CD14-positive monocyte (primary cell): ENCODE results near the gene SHANK3. TPM values are rescaled to one million over a fixed set of nuclear protein-coding genes. Genes with fewer than 3 reads are reported as not detected.
A peak's percentile ranks its signal among the peaks of the same experiment; 100 is the strongest.

Experiments used
- DNase-seq, 3 donors: peaks; one replicate each; pipeline ENCODE4 v3.0.0-alpha.2; 2011 to 2022
- H2AFZ ChIP-seq: 2 replicates; pipeline ENCODE4 v1.6.0; 2012; ENCODE audit warnings: mild to moderate bottlenecking, low read depth, low read length, inconsistent platforms; ENCODE audit not compliant: insufficient read depth, poor library complexity, severe bottlenecking
- H3K27ac ChIP-seq, 2 donors: 1 replicate in 1 of 2; 2 replicates in 1 of 2; pipeline ENCODE4 v1.5.1; 2012 to 2013; ENCODE audit warnings: low read length in 2 of 2, control low read depth in 1 of 2, inconsistent platforms in 1 of 2, low read depth in 1 of 2, mild to moderate bottlenecking in 1 of 2
- H3K27me3 ChIP-seq, 2 donors: one replicate each; pipeline versions ENCODE4 v1.6.0 to v1.6.1; 2011 to 2013; ENCODE audit warnings: low read length in 2 of 2; ENCODE audit not compliant: control insufficient read depth in 2 of 2, insufficient read depth in 2 of 2
- H3K36me3 ChIP-seq, 2 donors: replicated peaks in 1 of 2; 1 replicate in 1 of 2; 2 replicates in 1 of 2; pipeline versions ENCODE4 v1.5.1 to v1.6.1; 2012 to 2013; ENCODE audit warnings: low read length in 2 of 2, control low read depth in 1 of 2, inconsistent platforms in 1 of 2, mild to moderate bottlenecking in 1 of 2; ENCODE audit not compliant: insufficient read depth in 2 of 2, control insufficient read depth in 1 of 2
- H3K4me1 ChIP-seq, 2 donors: 1 replicate in 1 of 2; 2 replicates in 1 of 2; pipeline versions ENCODE4 v1.5.1 to v1.6.1; 2012 to 2013; ENCODE audit warnings: low read length in 2 of 2, control low read depth in 1 of 2, inconsistent platforms in 1 of 2, mild to moderate bottlenecking in 1 of 2, moderate library complexity in 1 of 2; ENCODE audit not compliant: insufficient read depth in 2 of 2, control insufficient read depth in 1 of 2
- H3K4me2 ChIP-seq: replicated peaks from 2 replicates; pipeline ENCODE3; 2012; ENCODE audit warnings: low read length, moderate library complexity, mild to moderate bottlenecking; ENCODE audit not compliant: poor library complexity, severe bottlenecking; ENCODE audit errors: extremely low read depth
- H3K4me3 ChIP-seq, 3 experiments: fragments of 200-600 bp in 1 of 3; sonication (generic) in 1 of 3; replicated peaks in 1 of 3; 1 replicate in 2 of 3; 2 replicates in 1 of 3; pipeline ENCODE4 v1.5.1; 2011 to 2013; ENCODE audit warnings: low read length in 3 of 3, mild to moderate bottlenecking in 3 of 3, control low read depth in 2 of 3, low read depth in 2 of 3, inconsistent platforms in 1 of 3, moderate library complexity in 1 of 3
- H3K79me2 ChIP-seq: 2 replicates; pipeline ENCODE4 v1.6.0; 2012; ENCODE audit warnings: mild to moderate bottlenecking, control low read depth, inconsistent platforms, low read length, moderate library complexity; ENCODE audit not compliant: insufficient read depth
- H3K9ac ChIP-seq: 2 replicates; pipeline ENCODE4 v1.6.0; 2017; ENCODE audit warnings: low read length, mild to moderate bottlenecking; ENCODE audit not compliant: insufficient read depth, poor library complexity, severe bottlenecking
- H3K9me3 ChIP-seq, 2 donors: replicated peaks in 1 of 2; 1 replicate in 1 of 2; 2 replicates in 1 of 2; pipeline versions ENCODE4 v1.5.1 to v1.6.1; 2012 to 2013; ENCODE audit warnings: low read length in 2 of 2, control low read depth in 1 of 2; ENCODE audit not compliant: control insufficient read depth in 1 of 2, insufficient read depth in 1 of 2
- H4K20me1 ChIP-seq: 2 replicates; pipeline ENCODE4 v1.6.0; 2012; ENCODE audit warnings: mild to moderate bottlenecking, low read length, control low read depth, moderate library complexity; ENCODE audit not compliant: insufficient read depth
- H3K27ac Mint-ChIP-seq, 7 donors: one replicate each; pipeline ENCODE4 v1.8.0; 2020; ENCODE audit warnings: mild to moderate bottlenecking in 7 of 7, mixed read lengths in 7 of 7, moderate library complexity in 6 of 7, inconsistent platforms in 2 of 7
- H3K27me3 Mint-ChIP-seq, 3 donors: one replicate each; pipeline ENCODE4 v1.8.0; 2021 to 2022; ENCODE audit warnings: low read depth in 3 of 3, mild to moderate bottlenecking in 3 of 3, mixed read lengths in 3 of 3, moderate library complexity in 3 of 3, inconsistent platforms in 1 of 3
- H3K36me3 Mint-ChIP-seq, 2 donors: one replicate each; pipeline ENCODE4 v1.8.0; 2020; ENCODE audit warnings: mixed read lengths in 2 of 2, inconsistent platforms in 1 of 2, mild to moderate bottlenecking in 1 of 2
- H3K4me1 Mint-ChIP-seq: one replicate; pipeline ENCODE4 v1.8.0; 2020; ENCODE audit warnings: mild to moderate bottlenecking, mixed read lengths
- H3K4me3 Mint-ChIP-seq, 2 donors: one replicate each; pipeline ENCODE4 v1.8.0; 2020; ENCODE audit warnings: mild to moderate bottlenecking in 2 of 2, mixed read lengths in 2 of 2, moderate library complexity in 1 of 2
- H3K9me3 Mint-ChIP-seq, 7 donors: one replicate each; pipeline ENCODE4 v1.8.0; 2020 to 2022; ENCODE audit warnings: mixed read lengths in 7 of 7, mild to moderate bottlenecking in 6 of 7, moderate library complexity in 6 of 7, inconsistent platforms in 2 of 7
- WGBS: methylation state at CpG from one replicate; pipeline ENCODE4 v1.1.5; 2013; ENCODE audit warnings: missing lambda C conversion rate; ENCODE audit not compliant: insufficient coverage; 5-methylcytosine and 5-hydroxymethylcytosine counted together
- intact Hi-C, 2 donors: fragments of 100-400 bp; cut with micrococcal nuclease; formaldehyde crosslinking; loops; one replicate each; pipeline versions ENCODE4 v1.15.0 to v1.15.1; 2023
- polyA plus RNA-seq, 3 donors: library from polyadenylated mRNA; depleted of rRNA in 1 of 3; unstranded in 2 of 3; stranded (reverse) in 1 of 3; fragments of 300-500 nt in 2 of 3; fragments of >200 nt in 1 of 3; fragmentation: Illumina TruSeq in 2 of 3; gene quantifications; 1 replicate in 2 of 3; 2 replicates in 1 of 3; pipeline ENCODE4 v1.2.3, GENCODE V29; 2012 to 2021
- TF ChIP-seq, protein P1 (sequence below): fragments of 200-600 bp; IDR thresholded peaks from one replicate; pipeline ENCODE4 v1.8.0; 2022; ENCODE audit warnings: antibody characterized with exemption, mild to moderate bottlenecking

SHANK3 gene
- polyA plus RNA-seq, 3 donors = not detected

DNA sequence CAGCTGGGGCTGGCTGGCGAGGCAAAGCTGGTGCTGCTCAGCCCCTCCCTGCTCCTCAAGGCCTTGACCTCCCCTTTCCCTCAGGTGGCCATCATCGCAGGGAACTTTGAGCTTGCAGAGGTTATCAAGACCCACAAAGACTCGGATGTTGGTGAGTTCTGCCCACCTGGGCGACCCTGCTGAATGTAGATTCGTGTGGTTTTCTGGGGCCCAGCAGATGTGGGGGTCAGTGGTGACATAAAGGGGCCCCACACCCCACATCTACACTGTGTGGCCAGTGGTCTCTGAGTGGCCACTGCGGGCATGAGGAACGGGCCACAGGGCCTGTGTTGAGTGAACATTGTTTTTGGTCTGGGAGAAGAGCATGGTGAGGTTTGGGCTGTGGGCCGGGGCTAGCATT, 11.9 kb downstream of the SHANK3 start:
- H3K36me3 ChIP-seq = no peaks in the 10 kb centered on the region
- H3K9ac ChIP-seq = no peak overlapping the region
- no peaks in the 10 kb centered on the region for H3K79me2 ChIP-seq
- peaks cover 0 to 11% of the 10 kb centered on the region in 2 donors for H3K9me3 ChIP-seq
- H4K20me1 ChIP-seq = no peaks in the 10 kb centered on the region
- Mint-ChIP-seq H3K36me3 (no peaks in the 10 kb centered on the region), H3K27ac (peak overlapping the region in 1 of 7 donors; percentile 22), H3K9me3 (peaks cover 2 to 13% (median 4%) of the 10 kb centered on the region in 7 donors), H3K4me3 (no peak overlapping the region), H3K27me3 (peaks cover 2% of the 10 kb centered on the region in 3 donors), H3K4me1 (peaks cover 13% of the 10 kb centered on the region)
- no peak overlapping the region for H3K4me2 ChIP-seq
- peaks cover 13 to 15% of the 10 kb centered on the region in 2 donors for H3K4me1 ChIP-seq
- no peak overlapping the region for H3K4me3 ChIP-seq
- no peak overlapping the region for H2AFZ ChIP-seq
- H3K27ac ChIP-seq = no peak overlapping the region
- WGBS = 90% methylated on average over 3 of the region's 8 CpGs
- intact Hi-C loops = no loop called here
- TF ChIP-seq, protein P1, sequence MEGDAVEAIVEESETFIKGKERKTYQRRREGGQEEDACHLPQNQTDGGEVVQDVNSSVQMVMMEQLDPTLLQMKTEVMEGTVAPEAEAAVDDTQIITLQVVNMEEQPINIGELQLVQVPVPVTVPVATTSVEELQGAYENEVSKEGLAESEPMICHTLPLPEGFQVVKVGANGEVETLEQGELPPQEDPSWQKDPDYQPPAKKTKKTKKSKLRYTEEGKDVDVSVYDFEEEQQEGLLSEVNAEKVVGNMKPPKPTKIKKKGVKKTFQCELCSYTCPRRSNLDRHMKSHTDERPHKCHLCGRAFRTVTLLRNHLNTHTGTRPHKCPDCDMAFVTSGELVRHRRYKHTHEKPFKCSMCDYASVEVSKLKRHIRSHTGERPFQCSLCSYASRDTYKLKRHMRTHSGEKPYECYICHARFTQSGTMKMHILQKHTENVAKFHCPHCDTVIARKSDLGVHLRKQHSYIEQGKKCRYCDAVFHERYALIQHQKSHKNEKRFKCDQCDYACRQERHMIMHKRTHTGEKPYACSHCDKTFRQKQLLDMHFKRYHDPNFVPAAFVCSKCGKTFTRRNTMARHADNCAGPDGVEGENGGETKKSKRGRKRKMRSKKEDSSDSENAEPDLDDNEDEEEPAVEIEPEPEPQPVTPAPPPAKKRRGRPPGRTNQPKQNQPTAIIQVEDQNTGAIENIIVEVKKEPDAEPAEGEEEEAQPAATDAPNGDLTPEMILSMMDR = no peak
- DNase-seq = no peak
- no peaks in the 10 kb centered on the region for H3K27me3 ChIP-seq

GRCh38 chr22:50684986-50685385, 12.4 kb downstream of the SHANK3 start:
- Mint-ChIP-seq H3K4me3 (no peak overlapping the region), H3K36me3 (no peaks in the 10 kb centered on the region), H3K27me3 (peaks cover 2% of the 10 kb centered on the region in 3 donors), H3K9me3 (peaks cover 0 to 10% (median 4%) of the 10 kb centered on the region in 7 donors), H3K27ac (no peak overlapping the region), H3K4me1 (peaks cover 13% of the 10 kb centered on the region)
- Histone ChIP-seq H3K4me2 (no peak overlapping the region), H4K20me1 (no peaks in the 10 kb centered on the region), H3K27me3 (no peaks in the 10 kb centered on the region), H3K9ac (no peak overlapping the region), H3K79me2 (no peaks in the 10 kb centered on the region), H3K4me1 (peaks cover 13 to 15% of the 10 kb centered on the region in 2 donors), H3K4me3 (no peak overlapping the region), H3K36me3 (no peaks in the 10 kb centered on the region), H3K27ac (no peak overlapping the region), H2AFZ (no peak overlapping the region), H3K9me3 (peaks cover 0 to 11% of the 10 kb centered on the region in 2 donors)
- TF ChIP-seq, protein P1 = no peak
- intact Hi-C loops = no loop called here
- DNase-seq = peak in 1 of 3 donors; percentile 3
- 86% methylated on average over 7 of the region's 10 CpGs for WGBS
